HG03342 (cell line): ENCODE measurements around the gene DLX5.

Experiments used
- ATAC-seq: cut with Tn5 transposase; IDR thresholded peaks from one replicate; pipeline ENCODE4 v1.9.1; 2021; ENCODE audit warnings: mild to moderate bottlenecking, moderate library complexity; ENCODE audit not compliant: unreplicated experiment

The DLX5 gene

DNA sequence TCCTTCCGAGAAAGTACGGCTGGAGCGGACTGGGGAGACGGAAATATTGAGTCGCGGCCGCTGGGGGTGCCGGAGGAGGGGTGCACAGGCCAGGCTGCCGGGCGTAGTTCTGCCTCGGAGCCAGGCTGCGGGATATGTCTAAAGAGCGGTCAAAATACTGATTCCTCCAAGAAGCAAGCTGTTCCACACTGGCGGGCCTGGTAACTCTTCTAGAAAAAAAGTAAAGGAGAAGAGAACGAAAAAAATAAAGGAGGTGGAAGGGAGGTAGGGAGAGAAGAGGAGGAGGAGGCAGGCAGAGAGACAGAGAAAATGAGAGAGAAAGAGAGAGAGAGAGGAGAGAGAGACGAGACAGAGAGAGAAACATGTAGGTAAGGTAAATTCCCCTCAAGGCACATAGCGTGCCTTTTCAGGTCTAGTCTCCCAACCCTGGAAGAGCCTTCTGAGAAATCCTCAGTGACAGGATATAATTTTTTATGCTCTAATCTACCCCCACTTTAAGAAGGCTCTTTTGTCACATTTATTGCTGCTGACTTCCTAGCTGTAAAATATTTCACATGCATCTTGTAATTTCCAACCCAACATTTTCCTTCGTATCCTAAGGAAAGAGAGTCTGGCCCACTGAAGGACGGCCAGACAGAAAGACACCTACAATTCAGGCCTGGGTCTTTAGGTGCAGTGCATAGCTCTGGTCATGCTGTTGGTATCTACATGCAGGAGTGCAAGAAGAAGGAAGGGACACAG, 5.7 kb downstream of the DLX5 start:
- no peak for ATAC-seq

- no peak for ATAC-seq
These were observed 6.5 kb downstream of the DLX5 start for GRCh38 chr7:97018126-97018601.

DNA sequence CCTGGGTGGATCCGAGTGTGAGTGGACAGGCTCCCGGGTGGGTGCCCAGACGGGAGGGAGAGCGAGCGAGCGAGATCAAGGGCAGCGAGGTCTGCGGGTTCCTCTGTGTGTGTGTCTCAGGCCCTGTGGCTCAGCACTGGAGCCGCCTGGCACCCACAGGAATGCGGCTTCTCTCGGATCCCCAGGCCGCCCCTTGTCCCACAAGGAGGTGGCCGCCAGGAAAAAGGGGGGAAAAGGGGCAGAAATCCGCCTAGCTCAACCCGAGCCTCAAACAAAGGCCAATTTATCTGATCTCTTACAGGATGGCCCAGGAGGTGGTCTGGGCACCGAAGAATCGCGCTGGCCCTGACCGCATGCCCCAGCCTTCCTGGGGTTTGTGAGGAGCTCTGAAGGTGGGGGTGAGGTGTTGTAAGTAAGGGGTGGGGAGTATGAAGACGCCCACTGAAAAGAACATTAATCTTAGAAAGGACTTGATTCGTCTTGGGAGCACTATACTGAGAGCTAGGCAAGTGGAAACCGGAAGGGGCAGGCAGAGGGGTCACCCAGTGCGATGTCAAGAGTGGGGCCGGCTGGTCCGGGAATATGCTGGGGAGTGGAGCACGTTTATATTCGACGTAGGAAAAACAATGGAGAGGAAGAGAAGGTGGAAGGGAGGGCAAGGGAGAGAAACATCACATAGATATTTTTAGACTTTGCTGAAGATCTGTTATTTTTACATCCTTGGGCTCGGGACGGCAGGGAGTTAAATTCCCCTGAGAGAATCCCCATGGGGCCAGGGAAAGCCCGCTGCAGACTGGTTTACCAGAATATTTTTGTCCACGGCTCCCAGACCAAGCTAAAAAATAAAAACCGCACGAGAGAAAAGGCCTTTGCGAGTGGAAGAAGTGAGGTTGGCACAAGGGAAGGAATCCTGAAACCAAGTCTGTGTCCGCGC, 7.2 kb downstream of the DLX5 start:
- no peak for ATAC-seq

GRCh38 chr7:97016381-97017191, 8.0 kb downstream of the DLX5 start:
- no peak for ATAC-seq

DNA sequence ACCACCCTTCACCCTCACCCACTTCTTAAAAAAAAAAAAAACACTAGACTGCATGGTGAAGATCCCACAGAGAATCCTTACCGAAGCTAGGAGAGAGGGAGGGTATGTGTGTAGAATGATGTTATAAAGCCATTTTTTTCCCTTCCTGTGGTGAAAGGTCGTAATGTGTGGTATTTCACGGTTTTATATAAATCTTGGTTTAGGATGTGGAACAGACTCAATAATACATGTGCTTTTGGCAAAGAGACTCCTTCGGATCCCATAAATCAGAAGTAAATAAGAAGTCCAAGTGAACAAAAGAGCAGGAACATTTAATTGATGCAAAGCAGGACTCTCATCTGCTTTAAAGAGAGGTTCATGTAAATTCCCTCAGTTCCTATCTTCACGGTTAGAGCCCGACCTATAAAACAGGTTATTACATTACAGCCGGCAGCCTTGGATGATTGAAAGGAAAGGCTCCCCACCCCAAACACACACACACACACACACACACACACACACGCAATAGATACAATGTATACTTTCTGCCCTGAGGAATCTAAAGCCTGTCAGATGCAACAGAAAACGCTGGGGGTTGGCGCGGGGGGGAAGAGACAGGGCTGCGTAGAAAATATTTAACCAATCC, 8.8 kb downstream of the DLX5 start:
- ATAC-seq: no peak

DNA sequence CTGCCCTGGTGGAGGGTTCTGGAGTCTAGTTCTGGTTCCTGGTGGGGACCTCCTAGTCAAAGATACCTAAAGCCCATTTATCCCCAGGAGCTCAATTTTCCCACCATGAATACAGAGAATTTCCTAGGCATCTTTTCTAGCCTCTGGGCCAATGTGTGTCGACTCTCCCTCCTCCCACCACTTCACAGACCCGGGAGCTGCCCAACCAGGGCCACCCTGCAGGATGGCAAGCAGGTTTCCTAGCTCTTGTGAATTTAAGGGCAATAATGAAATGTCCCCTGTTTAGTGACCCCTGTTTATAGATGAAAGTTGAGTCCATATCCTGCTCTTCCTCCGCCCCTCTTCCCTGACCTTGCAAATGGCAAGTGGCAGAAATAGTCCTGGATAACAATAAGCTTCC, 9.4 kb downstream of the DLX5 start:
- ATAC-seq: no peak

DNA sequence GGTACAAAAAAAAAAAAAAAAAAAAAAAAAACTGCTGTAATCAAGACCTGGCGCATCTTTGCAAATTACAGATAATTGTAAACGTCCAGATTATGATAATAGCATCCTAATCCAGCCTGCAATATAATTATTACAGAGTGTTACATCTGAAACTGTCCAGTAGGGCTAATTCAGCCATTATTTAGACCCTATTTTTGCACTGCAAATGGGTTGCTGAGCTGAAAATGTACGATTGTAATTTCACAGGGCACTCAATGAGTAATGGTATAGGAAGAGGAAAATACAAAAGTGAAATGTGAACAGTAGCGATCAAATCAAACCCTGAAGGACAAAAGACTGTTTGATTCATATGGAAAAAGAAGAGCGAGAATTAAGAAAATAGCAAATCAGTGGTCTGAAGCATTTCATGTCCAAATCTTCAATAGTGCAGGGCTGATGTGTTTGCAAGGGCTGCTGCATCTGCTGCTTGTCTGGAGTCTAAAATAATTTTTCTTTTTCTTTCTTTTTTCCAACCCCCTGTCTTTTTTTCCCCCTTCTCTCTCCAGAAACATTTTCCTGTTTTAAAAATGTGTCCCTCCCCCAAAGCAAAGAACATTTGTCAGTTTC, 10.4 kb downstream of the DLX5 start:
- ATAC-seq: no peak

DNA sequence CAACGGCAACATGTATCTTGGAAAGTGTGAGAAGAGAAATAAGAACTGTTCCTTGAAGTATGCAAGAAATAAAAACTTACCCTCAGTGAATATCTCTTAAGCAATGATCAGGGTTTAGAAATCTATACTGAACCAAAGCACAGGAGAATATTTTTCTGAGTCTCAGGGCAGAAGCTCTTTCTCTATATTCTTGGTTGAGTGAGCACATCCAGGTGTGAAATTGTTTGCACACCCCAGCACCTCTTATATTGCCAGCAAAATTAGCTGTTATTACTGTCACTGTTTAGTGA, 10.8 kb downstream of the DLX5 start:
- ATAC-seq: no peak

GRCh38 chr7:97013134-97013844, 11.3 kb downstream of the DLX5 start:
- no peak for ATAC-seq

- ATAC-seq: no peak
These were observed 12.1 kb downstream of the DLX5 start for GRCh38 chr7:97012365-97013133.

DNA sequence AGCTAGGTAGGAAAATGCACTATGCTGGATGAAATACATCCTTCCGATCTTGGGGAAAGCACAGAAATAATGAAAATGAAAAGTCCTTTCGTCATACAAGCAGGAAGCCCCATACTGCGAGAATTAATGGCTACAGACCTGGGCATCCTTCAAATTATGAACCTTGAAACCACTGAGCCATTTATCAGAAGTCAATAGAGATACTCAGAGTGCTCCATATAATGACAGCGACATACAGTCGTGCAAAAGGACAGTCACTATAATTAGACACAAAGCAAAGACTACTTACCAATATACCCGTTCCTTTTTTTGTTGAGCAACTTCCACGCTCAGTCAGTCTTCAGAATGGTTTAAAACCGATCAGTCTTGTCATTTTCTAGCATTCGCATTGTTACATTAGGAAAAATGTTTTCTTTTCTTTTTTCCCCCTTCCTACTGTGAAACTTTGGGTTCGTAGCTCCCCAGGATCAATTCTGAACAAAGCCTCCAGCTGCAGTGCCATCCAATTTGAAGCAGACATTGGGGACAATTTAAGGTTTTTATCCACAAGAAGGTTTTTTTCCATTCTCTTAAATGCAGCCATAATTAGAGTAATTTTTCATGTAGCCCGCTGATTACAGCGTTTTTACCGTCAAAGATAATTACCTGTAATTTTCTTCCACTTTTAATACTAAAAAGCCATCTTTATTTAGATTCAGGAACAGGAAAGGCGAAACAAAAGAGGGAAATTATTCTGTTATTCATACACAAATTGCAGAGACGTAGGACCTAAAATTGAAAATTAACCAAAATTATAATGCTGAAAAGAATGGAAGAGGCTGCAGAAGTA, 12.9 kb downstream of the DLX5 start:
- ATAC-seq: no peak

- no peak for ATAC-seq
These were observed 13.5 kb downstream of the DLX5 start for GRCh38 chr7:97011104-97011503.

GRCh38 chr7:97009753-97010732, 14.6 kb downstream of the DLX5 start:
- ATAC-seq: no peak

DNA sequence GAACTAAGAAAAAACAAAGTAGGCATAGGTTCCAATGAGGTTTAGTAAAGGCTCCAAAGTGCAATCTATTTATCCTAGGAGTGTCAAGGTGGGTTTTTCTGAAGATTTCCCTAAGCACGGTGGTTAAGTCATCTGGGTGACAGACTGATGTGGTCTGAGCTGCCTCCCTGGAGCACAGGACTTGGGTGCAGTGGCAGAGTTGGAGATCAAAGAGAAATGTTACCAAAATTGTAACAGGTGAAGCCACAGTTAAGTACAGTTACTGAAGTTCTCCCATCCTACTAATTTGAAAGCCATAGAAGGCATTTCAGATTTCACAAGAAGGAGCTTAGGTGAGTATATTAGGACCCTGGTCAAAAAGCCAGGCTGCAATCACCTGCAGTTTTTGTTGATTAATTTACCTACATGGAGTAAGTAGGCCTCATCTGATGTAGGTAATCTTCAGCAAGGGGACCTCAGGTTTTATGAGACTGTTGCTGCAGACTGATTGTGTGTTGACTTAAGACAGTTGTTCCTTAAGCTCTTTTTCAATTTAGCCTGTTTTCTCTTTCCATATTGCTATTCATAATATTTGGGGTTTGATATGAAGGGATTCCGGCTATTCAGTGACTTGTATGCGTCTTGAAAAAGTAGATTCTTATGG, 16.2 kb downstream of the DLX5 start:
- no peak for ATAC-seq

DNA sequence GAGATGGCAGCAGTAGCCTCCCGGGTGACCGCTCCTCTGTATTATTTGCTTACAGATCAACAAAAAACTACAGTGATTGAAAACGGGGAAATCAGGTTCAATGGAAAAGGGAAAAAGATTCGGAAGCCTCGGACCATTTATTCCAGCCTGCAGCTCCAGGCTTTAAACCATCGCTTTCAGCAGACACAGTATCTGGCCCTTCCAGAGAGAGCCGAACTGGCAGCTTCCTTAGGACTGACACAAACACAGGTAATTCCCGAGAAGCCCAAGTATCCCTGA, 17.1 kb downstream of the DLX5 start:
- ATAC-seq: no peak

- ATAC-seq: no peak
These were observed 17.6 kb downstream of the DLX5 start for GRCh38 chr7:97006816-97007582.
